Measurements from ENCODE around the gene LPAR4.

- no peak for TF ChIP-seq EZH2phosphoT487 (IDR thresholded peaks at IDR 0.05; ENCODE audit: insufficient read depth, low read depth)
- no peak for TF ChIP-seq EZH2 (IDR thresholded peaks at IDR 0.05; ENCODE audit: insufficient read depth, poor library complexity, severe bottlenecking)
Measured at GRCh38 chrX:78747489-78747888, at the start of gene LPAR4.

Data from GM23248 (cell line).